Liver (tissue), 9 donors: ENCODE results near the gene UGT1A8. TPM values are rescaled to one million over a fixed set of nuclear protein-coding genes. Genes with fewer than 3 reads are reported as not detected.
A peak's percentile ranks its signal among the peaks of the same experiment; 100 is the strongest.

Source experiments
- DNase-seq: peaks from one replicate; pipeline ENCODE4 v3.0.0-alpha.2; 2017; ENCODE audit warnings: low spot score
- H3K27ac ChIP-seq, 2 donors: one replicate each; pipeline ENCODE4 v1.7.0; 2013; ENCODE audit warnings: inconsistent platforms in 2 of 2, low read length in 2 of 2, control low read depth in 1 of 2, low read depth in 1 of 2, mild to moderate bottlenecking in 1 of 2
- H3K27me3 ChIP-seq, 4 donors: one replicate each; pipeline versions ENCODE4 v1.6.1 to v1.7.0; 2013; ENCODE audit warnings: low read length in 3 of 4, inconsistent platforms in 1 of 4, mild to moderate bottlenecking in 1 of 4, moderate library complexity in 1 of 4; ENCODE audit not compliant: control insufficient read depth in 4 of 4, insufficient read depth in 4 of 4
- H3K36me3 ChIP-seq, 4 donors: one replicate each; pipeline versions ENCODE4 v1.6.1 to v1.7.0; 2013; ENCODE audit warnings: low read length in 3 of 4, mild to moderate bottlenecking in 3 of 4, low read depth in 1 of 4, moderate library complexity in 1 of 4; ENCODE audit not compliant: control insufficient read depth in 4 of 4, insufficient read depth in 3 of 4
- H3K4me1 ChIP-seq, 4 donors: one replicate each; pipeline versions ENCODE4 v1.6.1 to v1.7.0; 2013; ENCODE audit warnings: low read length in 3 of 4, mild to moderate bottlenecking in 3 of 4, moderate library complexity in 1 of 4; ENCODE audit not compliant: control insufficient read depth in 4 of 4, insufficient read depth in 4 of 4
- H3K4me3 ChIP-seq, 3 donors: one replicate each; pipeline versions ENCODE4 v1.6.1 to v1.7.0; 2013; ENCODE audit warnings: low read length in 3 of 3, control low read depth in 1 of 3, low read depth in 1 of 3, mild to moderate bottlenecking in 1 of 3
- H3K9ac ChIP-seq, 2 donors: one replicate each; pipeline ENCODE4 v1.7.0; 2013; ENCODE audit warnings: low read length in 2 of 2, mild to moderate bottlenecking in 2 of 2, moderate library complexity in 2 of 2, control low read depth in 1 of 2, low read depth in 1 of 2
- H3K9me3 ChIP-seq, 4 donors: one replicate each; pipeline versions ENCODE4 v1.6.1 to v1.7.0; 2013; ENCODE audit warnings: low read length in 3 of 4; ENCODE audit not compliant: control insufficient read depth in 4 of 4
- CTCF ChIP-seq: fragments of 150-350 bp; IDR thresholded peaks from 2 replicates; pipeline ENCODE4 v1.5.1; 2017; ENCODE audit warnings: improper control_type of control experiment, low read depth, low read length; ENCODE audit not compliant: missing input control
- EGR1 ChIP-seq, 2 donors: IDR thresholded peaks; 2 replicates each; pipeline ENCODE4 v1.6.1; 2016 to 2018; ENCODE audit warnings: antibody characterized with exemption in 2 of 2, low read depth in 2 of 2
- FOXA1 ChIP-seq: IDR thresholded peaks from 2 replicates; pipeline ENCODE4 v1.6.1; 2016; ENCODE audit warnings: antibody characterized with exemption
- FOXA2 ChIP-seq: IDR thresholded peaks from 2 replicates; pipeline ENCODE4 v1.6.1; 2016; ENCODE audit warnings: antibody characterized with exemption
- GABPA ChIP-seq, 2 donors: IDR thresholded peaks in 1 of 2; conservative IDR thresholded peaks in 1 of 2; 2 replicates each; pipeline ENCODE4 v1.6.1; 2016; ENCODE audit warnings: antibody characterized with exemption in 2 of 2, mild to moderate bottlenecking in 1 of 2, moderate library complexity in 1 of 2
- HNF4A ChIP-seq, 2 donors: conservative IDR thresholded peaks; 2 replicates each; pipeline ENCODE4 v1.6.1; 2016; ENCODE audit warnings: antibody characterized with exemption in 2 of 2, mild to moderate bottlenecking in 2 of 2
- HNF4G ChIP-seq: IDR thresholded peaks from 2 replicates; pipeline ENCODE4 v1.6.1; 2016; ENCODE audit warnings: antibody characterized with exemption
- JUND ChIP-seq, 2 donors: IDR thresholded peaks; 2 replicates each; pipeline ENCODE4 v1.6.1; 2016; ENCODE audit warnings: antibody characterized with exemption in 2 of 2
- NR2F2 ChIP-seq: IDR thresholded peaks from 2 replicates; pipeline ENCODE4 v1.6.1; 2016; ENCODE audit warnings: antibody characterized with exemption
- RAD21 ChIP-seq, 2 donors: IDR thresholded peaks; 2 replicates each; pipeline ENCODE4 v1.6.1; 2016; ENCODE audit warnings: antibody characterized with exemption in 2 of 2, mild to moderate bottlenecking in 2 of 2
- REST ChIP-seq: IDR thresholded peaks from 2 replicates; pipeline ENCODE4 v1.6.1; 2016; ENCODE audit warnings: antibody characterized with exemption, mild to moderate bottlenecking
- RXRA ChIP-seq, 2 donors: IDR thresholded peaks; 2 replicates each; pipeline ENCODE4 v1.6.1; 2017 to 2018; ENCODE audit warnings: antibody characterized with exemption in 2 of 2, mild to moderate bottlenecking in 1 of 2
- SP1 ChIP-seq: IDR thresholded peaks from 2 replicates; pipeline ENCODE4 v1.6.1; 2018; ENCODE audit warnings: antibody characterized with exemption, mild to moderate bottlenecking
- TAF1 ChIP-seq: conservative IDR thresholded peaks from 2 replicates; pipeline ENCODE4 v1.6.1; 2016; ENCODE audit warnings: antibody characterized with exemption, mild to moderate bottlenecking
- YY1 ChIP-seq: IDR thresholded peaks from 2 replicates; pipeline ENCODE4 v1.6.1; 2016; ENCODE audit warnings: antibody characterized with exemption, mild to moderate bottlenecking
- WGBS: extraction: QIAGEN DNeasy Blood & Tissue Kit; methylation state at CpG from one replicate; pipeline ENCODE4 v1.1.7; 2013; 5-methylcytosine and 5-hydroxymethylcytosine counted together
- polyA plus RNA-seq, 2 donors: library from polyadenylated mRNA; stranded (reverse) in 1 of 2; unstranded in 1 of 2; fragments of 200-250 nt in 1 of 2; fragments of >200 nt in 1 of 2; fragmentation: Nextera tagmentation in 1 of 2; extraction: Ambion mirVana in 1 of 2; gene quantifications; one replicate each; pipeline versions ENCODE4 v1.2.1 to v1.2.3, GENCODE V29; 2013 to 2015
- total RNA-seq, 2 donors: library from RNA; depleted of rRNA; stranded (reverse); fragments of >200 nt; gene quantifications; one replicate each; pipeline ENCODE4 v1.2.3, GENCODE V29; 2014
- TF ChIP-seq, protein P1 (sequence below): IDR thresholded peaks from 2 replicates; pipeline ENCODE4 v1.6.1; 2016; ENCODE audit warnings: antibody characterized with exemption
- TF ChIP-seq, protein P2 (sequence below): IDR thresholded peaks from 2 replicates; pipeline ENCODE4 v1.6.1; 2016; ENCODE audit warnings: antibody characterized with exemption
- TF ChIP-seq, protein P3 (sequence below): IDR thresholded peaks from 2 replicates; pipeline ENCODE4 v1.6.1; 2016; ENCODE audit warnings: antibody characterized with exemption
- donor health status: healthy.
- donor health status: healthy.
- donor health status: healthy.
- donor health status: healthy.
- donor health status: healthy.

UGT1A8 gene
- total and polyA plus RNA-seq, 4 donors = 0.17 to 0.51 (median 0.48) TPM; not detected in 1

DNA sequence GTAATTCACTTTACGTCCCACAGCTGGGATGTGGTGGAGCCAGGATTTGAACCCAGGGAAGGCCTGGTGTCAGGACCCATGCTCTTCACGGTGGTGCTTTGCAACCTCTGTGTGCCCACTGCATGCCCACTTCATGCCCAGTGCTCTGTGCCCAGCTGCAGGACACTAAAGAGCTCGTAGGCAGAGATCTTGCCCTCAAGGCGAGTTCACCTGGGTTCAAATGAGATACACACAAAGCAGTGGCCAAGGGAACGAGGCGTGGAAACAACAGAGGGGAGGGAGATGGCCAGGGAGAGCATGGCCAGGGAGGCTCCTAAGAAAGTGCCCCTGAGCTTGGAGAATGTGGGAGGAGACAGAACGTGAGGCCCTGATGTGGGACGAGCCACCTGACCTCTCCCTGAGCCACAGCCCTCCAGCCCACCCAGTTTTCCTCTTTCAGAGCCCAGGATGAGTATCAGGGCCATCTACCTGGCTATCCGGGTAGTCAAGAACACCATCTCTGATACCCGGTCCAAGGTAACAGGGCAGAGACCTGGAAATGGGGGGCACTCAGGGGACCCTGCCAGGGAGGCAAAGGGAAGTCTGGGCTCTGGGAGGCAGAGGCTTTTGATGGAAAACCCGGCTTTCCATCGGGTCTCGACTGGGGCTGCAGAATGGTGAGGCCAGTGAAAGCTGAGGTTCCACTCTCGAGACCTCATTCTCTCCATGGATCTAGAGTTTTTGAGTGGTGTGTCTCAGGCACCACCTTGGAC is 181.1 kb downstream of the UGT1A8 start:
- peak; percentile 26 for DNase-seq
- no peaks in the 10 kb centered on the region for H3K27me3 ChIP-seq
- H3K4me1 ChIP-seq = no peaks in the 10 kb centered on the region
- H3K36me3 ChIP-seq = no peaks in the 10 kb centered on the region
- TF ChIP-seq TAF1 (no peak), GABPA (IDR thresholded peaks at IDR 0.05 in 1 of 2, conservative IDR thresholded peaks at IDR 0.05 in 1 of 2) (no peak), EGR1 (IDR thresholded peaks at IDR 0.05; ENCODE audit: low read depth in 2 of 2) (no peak), SP1 (no peak), HNF4G (no peak), CTCF (no peak), JUND (IDR thresholded peaks at IDR 0.05) (no peak), FOXA2 (no peak), NR2F2 (no peak), FOXA1 (no peak), HNF4A (conservative IDR thresholded peaks at IDR 0.05) (no peak), YY1 (no peak), RAD21 (IDR thresholded peaks at IDR 0.05) (no peak), REST (no peak), RXRA (IDR thresholded peaks at IDR 0.05) (no peak)
- TF ChIP-seq, protein P1, sequence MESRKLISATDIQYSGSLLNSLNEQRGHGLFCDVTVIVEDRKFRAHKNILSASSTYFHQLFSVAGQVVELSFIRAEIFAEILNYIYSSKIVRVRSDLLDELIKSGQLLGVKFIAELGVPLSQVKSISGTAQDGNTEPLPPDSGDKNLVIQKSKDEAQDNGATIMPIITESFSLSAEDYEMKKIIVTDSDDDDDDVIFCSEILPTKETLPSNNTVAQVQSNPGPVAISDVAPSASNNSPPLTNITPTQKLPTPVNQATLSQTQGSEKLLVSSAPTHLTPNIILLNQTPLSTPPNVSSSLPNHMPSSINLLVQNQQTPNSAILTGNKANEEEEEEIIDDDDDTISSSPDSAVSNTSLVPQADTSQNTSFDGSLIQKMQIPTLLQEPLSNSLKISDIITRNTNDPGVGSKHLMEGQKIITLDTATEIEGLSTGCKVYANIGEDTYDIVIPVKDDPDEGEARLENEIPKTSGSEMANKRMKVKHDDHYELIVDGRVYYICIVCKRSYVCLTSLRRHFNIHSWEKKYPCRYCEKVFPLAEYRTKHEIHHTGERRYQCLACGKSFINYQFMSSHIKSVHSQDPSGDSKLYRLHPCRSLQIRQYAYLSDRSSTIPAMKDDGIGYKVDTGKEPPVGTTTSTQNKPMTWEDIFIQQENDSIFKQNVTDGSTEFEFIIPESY = no peak
- TF ChIP-seq, protein P2, sequence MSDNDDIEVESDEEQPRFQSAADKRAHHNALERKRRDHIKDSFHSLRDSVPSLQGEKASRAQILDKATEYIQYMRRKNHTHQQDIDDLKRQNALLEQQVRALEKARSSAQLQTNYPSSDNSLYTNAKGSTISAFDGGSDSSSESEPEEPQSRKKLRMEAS = no peak
- TF ChIP-seq, protein P3, sequence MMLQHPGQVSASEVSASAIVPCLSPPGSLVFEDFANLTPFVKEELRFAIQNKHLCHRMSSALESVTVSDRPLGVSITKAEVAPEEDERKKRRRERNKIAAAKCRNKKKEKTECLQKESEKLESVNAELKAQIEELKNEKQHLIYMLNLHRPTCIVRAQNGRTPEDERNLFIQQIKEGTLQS = no peak
- no peak overlapping the region for H3K27ac ChIP-seq
- WGBS = 89% methylated on average over 14 of the region's 14 CpGs
- H3K9ac ChIP-seq = no peak overlapping the region
- H3K4me3 ChIP-seq = no peak overlapping the region
- H3K9me3 ChIP-seq = no peaks in the 10 kb centered on the region
